ENCODE data around the gene RAD9A.
"Not testable (repeated sequence)": the region's sequence is repeated elsewhere in the genome, so short reads cannot be mapped to it uniquely, and the experiment has no call there.

The RAD9A gene

DNA sequence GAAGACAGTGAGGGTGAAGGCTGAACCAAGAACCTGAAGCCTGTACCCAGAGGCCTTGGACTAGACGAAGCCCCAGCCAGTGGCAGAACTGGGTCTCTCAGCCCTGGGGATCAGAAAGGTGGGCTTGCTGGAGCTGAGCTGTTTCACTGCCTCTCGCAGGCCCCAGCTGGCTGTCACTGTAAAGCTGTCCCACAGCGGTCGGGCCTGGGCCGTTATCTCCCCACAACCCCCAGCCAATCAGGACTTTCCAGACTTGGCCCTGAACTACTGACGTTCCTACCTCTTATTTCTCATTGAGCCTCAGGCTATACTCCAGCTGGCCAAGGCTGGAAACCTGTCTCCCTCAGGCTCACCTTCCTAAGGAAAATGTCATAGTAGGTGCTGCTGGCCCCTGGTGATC lies 5.8 kb downstream of the RAD9A start:
- no peak overlapping the region for H3K9ac ChIP-seq (ENCODE audit: low read depth in 1 of 2, low read length in 2 of 2)
- no peak overlapping the region for H3K27ac ChIP-seq (ENCODE audit: low read depth in 2 of 2, low read length in 2 of 2)
- H3K4me1 ChIP-seq (ENCODE audit: control insufficient read depth in 2 of 2, insufficient read depth in 2 of 2, low read length in 2 of 2): peaks cover 20 to 27% of the 10 kb centered on the region in 2 donors
- peaks cover 24 to 29% of the 10 kb centered on the region in 2 donors for H3K36me3 ChIP-seq (ENCODE audit: control insufficient read depth in 2 of 2, insufficient read depth in 2 of 2, low read length in 2 of 2)
- no peaks in the 10 kb centered on the region for H3K9me3 ChIP-seq (ENCODE audit: control insufficient read depth in 2 of 2, low read length in 2 of 2)
- H3K4me3 ChIP-seq (ENCODE audit: low read length in 2 of 2): no peak overlapping the region
- no peaks in the 10 kb centered on the region for H3K27me3 ChIP-seq (ENCODE audit: control insufficient read depth in 2 of 2, insufficient read depth in 2 of 2, low read length in 2 of 2)

DNA sequence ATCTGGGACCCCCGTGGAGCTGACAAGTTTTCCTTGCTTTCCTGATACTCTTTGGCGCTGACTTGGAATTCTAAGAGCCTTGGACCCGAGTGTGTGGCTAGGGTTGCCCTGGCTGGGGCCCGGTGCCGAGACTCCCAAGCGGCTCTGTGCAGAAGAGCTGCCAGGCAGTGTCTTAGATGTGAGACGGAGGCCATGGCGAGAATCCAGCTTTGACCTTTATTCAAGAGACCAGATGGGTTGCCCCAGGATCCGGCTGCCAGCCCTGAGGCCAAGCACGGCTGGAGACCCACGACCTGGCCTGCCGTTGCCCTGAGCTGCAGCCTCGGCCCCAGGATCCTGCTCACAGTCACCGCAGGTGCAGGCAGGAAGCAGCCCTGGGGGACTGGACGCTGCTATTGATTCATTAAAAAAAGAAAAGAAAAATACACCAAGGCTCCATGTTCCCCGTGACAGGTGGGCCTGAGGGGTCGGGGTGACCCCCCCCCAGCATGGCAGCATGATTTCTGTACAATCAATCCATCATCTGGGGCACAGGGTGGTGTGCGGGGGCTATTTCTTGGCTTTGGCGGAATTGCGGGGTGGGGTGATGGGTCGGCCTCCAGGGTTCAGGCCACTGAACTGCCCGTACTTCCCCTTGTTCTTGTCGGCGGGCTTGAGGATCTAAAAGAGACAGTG lies 6.3 kb downstream of the RAD9A start:
- Histone ChIP-seq H3K9ac (ENCODE audit: low read depth in 1 of 2, low read length in 2 of 2) (no peak overlapping the region), H3K4me1 (ENCODE audit: control insufficient read depth in 2 of 2, insufficient read depth in 2 of 2, low read length in 2 of 2) (peaks cover 18 to 24% of the 10 kb centered on the region in 2 donors), H3K9me3 (ENCODE audit: control insufficient read depth in 2 of 2, low read length in 2 of 2) (no peaks in the 10 kb centered on the region), H3K27ac (ENCODE audit: low read depth in 2 of 2, low read length in 2 of 2) (no peak overlapping the region), H3K36me3 (ENCODE audit: control insufficient read depth in 2 of 2, insufficient read depth in 2 of 2, low read length in 2 of 2) (peaks cover 24 to 29% of the 10 kb centered on the region in 2 donors), H3K27me3 (ENCODE audit: control insufficient read depth in 2 of 2, insufficient read depth in 2 of 2, low read length in 2 of 2) (no peaks in the 10 kb centered on the region), H3K4me3 (ENCODE audit: low read length in 2 of 2) (no peak overlapping the region)

DNA sequence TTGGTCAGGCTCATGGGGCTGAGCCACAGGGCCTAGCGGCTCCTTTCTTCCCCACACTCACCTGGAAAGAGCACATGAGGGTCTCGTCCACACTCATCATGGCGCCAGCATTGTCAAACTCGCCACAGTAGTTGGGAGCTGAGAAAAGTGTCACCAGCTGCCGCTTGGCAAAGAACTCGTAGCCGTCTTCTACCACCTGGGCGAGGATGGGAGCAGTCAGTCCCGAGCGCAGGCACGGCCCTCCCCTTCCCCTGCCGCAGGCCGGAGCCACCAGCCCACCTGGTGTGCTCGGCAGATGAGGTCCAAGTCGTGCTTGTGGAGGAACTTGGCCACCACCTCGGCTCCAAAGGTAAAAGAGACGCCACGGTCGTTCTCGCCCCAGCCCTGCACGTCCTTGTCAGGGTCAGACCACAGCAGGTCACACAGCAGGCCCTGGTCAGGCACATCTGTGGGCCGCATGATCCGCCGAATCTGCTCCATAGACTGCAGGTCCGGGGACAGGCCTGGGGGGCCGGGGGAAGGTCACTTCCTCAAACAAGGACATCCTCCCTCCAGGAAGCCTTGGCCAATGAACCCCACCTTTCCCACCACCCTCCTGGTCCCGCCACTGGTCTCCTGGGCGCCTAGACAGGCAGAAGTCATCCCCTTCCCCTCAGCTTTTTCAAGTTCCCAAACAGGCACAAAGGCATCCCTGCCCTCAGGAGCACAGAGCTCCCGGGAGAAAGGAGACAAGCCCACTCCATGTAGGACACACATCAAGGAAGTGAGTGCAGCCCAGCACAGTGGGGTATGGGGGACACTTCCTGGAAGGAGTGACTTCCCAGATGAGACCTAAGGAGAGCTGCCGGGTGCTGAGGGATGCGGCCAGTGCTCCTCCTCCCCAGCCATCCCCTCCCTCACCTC lies 7.1 kb downstream of the RAD9A start:
- H3K4me3 ChIP-seq (ENCODE audit: low read length in 2 of 2): no peak overlapping the region
- H3K4me1 ChIP-seq (ENCODE audit: control insufficient read depth in 2 of 2, insufficient read depth in 2 of 2, low read length in 2 of 2): peaks cover 18 to 24% of the 10 kb centered on the region in 2 donors
- peaks cover 24 to 27% of the 10 kb centered on the region in 2 donors for H3K36me3 ChIP-seq (ENCODE audit: control insufficient read depth in 2 of 2, insufficient read depth in 2 of 2, low read length in 2 of 2)
- H3K9ac ChIP-seq (ENCODE audit: low read depth in 1 of 2, low read length in 2 of 2): peak overlapping the region in 1 of 2 donors; percentile 24
- H3K27me3 ChIP-seq (ENCODE audit: control insufficient read depth in 2 of 2, insufficient read depth in 2 of 2, low read length in 2 of 2): no peaks in the 10 kb centered on the region
- H3K27ac ChIP-seq (ENCODE audit: low read depth in 2 of 2, low read length in 2 of 2): no peak overlapping the region
- H3K9me3 ChIP-seq (ENCODE audit: control insufficient read depth in 2 of 2, low read length in 2 of 2): no peaks in the 10 kb centered on the region

DNA sequence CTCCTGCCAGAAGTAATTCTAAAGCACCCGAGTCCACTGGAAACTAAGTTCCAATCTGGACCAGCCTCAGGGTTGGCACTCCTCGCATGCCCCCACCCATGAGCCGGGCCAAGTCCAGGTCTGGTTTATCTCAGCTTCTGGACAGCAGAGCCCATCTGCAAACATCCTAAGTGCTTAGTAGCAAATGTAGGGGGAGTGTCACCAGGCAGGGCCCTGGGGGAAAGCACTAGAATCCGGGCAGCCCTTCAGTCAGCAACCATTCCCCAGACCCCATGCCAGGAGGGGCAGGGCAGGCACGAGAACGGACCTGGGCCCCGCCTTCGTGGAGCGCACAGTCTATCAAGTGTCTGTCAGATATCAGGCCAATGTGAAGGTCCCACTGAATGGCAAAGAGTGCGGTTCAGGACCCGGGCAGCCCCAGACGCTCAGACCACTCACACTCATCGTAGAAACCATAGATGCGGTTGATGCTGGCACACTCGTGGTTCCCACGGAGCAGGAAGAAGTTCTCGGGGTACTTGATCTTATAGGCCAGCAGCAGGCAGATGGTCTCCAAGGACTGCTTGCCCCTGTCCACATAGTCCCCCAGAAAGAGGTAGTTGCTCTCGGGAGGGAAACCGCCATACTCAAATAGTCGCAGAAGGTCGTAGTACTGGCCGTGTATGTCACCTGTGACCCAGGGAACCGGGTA lies 8.6 kb downstream of the RAD9A start:
- H3K4me3 ChIP-seq (ENCODE audit: low read length in 2 of 2): peak overlapping the region; percentile 73 to 83
- H3K36me3 ChIP-seq (ENCODE audit: control insufficient read depth in 2 of 2, insufficient read depth in 2 of 2, low read length in 2 of 2): peaks cover 24 to 27% of the 10 kb centered on the region in 2 donors
- H3K27me3 ChIP-seq (ENCODE audit: control insufficient read depth in 2 of 2, insufficient read depth in 2 of 2, low read length in 2 of 2): no peaks in the 10 kb centered on the region
- peaks cover 18 to 24% of the 10 kb centered on the region in 2 donors for H3K4me1 ChIP-seq (ENCODE audit: control insufficient read depth in 2 of 2, insufficient read depth in 2 of 2, low read length in 2 of 2)
- peak overlapping the region; percentile 84 to 92 for H3K27ac ChIP-seq (ENCODE audit: low read depth in 2 of 2, low read length in 2 of 2)
- H3K9ac ChIP-seq (ENCODE audit: low read depth in 1 of 2, low read length in 2 of 2): peak overlapping the region; percentile 84 to 97
- H3K9me3 ChIP-seq (ENCODE audit: control insufficient read depth in 2 of 2, low read length in 2 of 2): no peaks in the 10 kb centered on the region

DNA sequence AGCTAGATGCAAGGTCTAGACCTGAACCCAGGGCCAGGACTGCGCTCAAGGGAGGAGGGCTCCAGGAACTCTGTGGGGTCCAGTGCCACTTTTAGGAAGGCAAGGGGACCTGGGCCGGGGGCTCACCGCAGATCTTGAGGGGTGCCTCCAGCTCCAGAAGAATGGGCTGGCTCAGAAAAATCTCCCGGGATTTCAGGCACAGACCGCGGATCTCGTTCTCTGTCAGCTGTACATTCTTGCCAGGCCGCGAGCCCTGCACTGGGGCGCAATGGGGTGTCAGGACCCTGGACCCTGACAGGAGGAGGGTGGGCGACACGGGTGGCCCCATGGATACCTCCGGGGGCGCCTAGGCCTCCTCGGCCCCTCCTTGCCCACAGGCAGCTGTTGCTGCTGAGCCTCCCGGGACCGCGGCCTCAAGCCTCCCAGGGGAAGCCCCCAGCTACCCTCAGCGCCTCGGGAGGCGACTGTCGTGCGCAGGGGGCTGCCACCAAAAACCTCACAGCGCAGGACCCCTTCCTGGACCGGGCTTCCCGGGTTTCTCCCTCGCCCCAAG lies 9.2 kb downstream of the RAD9A start:
- Histone ChIP-seq H3K9me3 (ENCODE audit: control insufficient read depth in 2 of 2, low read length in 2 of 2) (no peaks in the 10 kb centered on the region), H3K4me1 (ENCODE audit: control insufficient read depth in 2 of 2, insufficient read depth in 2 of 2, low read length in 2 of 2) (peaks cover 18 to 24% of the 10 kb centered on the region in 2 donors), H3K27me3 (ENCODE audit: control insufficient read depth in 2 of 2, insufficient read depth in 2 of 2, low read length in 2 of 2) (no peaks in the 10 kb centered on the region), H3K9ac (ENCODE audit: low read depth in 1 of 2, low read length in 2 of 2) (peak overlapping the region; percentile 84 to 97), H3K4me3 (ENCODE audit: low read length in 2 of 2) (peak overlapping the region; percentile 73 to 83), H3K27ac (ENCODE audit: low read depth in 2 of 2, low read length in 2 of 2) (peak overlapping the region; percentile 84 to 92), H3K36me3 (ENCODE audit: control insufficient read depth in 2 of 2, insufficient read depth in 2 of 2, low read length in 2 of 2) (peaks cover 24 to 27% of the 10 kb centered on the region in 2 donors)

DNA sequence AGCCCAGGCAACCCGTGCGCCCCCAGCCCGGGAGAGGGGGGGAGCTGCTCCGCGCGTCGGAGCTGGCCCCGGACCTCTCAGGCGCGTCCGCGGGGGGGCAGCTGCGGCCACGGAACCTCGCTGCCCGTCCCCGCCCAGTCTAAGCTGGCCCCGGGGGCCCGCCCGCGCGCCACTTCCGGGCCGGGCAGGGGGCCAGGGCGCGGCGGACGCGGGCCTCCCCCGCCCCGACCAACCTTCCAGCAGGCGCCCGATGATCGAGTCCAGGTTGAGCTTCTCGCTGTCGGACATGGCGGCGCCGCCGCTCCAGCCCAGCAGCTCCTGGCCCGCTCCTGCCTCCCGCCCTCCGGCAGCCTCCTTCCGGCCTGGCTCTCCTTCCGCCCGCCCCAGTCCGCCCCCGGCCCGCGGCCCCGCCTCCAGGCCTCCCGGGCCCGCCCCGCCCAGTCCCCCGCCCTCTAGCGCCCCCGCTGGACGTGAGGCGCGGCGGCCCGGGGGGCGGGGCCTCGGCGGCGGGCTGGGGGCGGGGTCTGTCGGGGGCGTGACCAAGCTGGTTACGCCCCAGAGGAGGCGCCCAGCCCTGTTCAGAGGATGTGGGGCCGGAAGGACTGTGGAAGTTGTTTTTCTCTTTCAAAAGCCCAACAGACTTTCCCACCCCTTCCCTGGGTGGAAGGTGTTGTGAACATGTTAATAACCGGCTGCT lies 9.9 kb downstream of the RAD9A start, which contains the start of gene PPP1CA:
TSS of gene PPP1CA (minus strand) at position 364 of the 697 bp plus-strand sequence. CDS start at position 288, 76 bp downstream.
- Histone ChIP-seq H3K9ac (ENCODE audit: low read depth in 1 of 2, low read length in 2 of 2) (peak within 1 kb of the TSS; percentile 84 to 97), H3K36me3 (ENCODE audit: control insufficient read depth in 2 of 2, insufficient read depth in 2 of 2, low read length in 2 of 2) (peaks cover 24 to 27% of the 10 kb centered on the region in 2 donors), H3K9me3 (ENCODE audit: control insufficient read depth in 2 of 2, low read length in 2 of 2) (no peaks in the 10 kb centered on the region), H3K27ac (ENCODE audit: low read depth in 2 of 2, low read length in 2 of 2) (peak within 1 kb of the TSS; percentile 88 to 97), H3K4me3 (ENCODE audit: low read length in 2 of 2) (peak within 1 kb of the TSS; percentile 73 to 83), H3K27me3 (ENCODE audit: control insufficient read depth in 2 of 2, insufficient read depth in 2 of 2, low read length in 2 of 2) (no peaks in the 10 kb centered on the region), H3K4me1 (ENCODE audit: control insufficient read depth in 2 of 2, insufficient read depth in 2 of 2, low read length in 2 of 2) (peaks cover 18 to 24% of the 10 kb centered on the region in 2 donors)

DNA sequence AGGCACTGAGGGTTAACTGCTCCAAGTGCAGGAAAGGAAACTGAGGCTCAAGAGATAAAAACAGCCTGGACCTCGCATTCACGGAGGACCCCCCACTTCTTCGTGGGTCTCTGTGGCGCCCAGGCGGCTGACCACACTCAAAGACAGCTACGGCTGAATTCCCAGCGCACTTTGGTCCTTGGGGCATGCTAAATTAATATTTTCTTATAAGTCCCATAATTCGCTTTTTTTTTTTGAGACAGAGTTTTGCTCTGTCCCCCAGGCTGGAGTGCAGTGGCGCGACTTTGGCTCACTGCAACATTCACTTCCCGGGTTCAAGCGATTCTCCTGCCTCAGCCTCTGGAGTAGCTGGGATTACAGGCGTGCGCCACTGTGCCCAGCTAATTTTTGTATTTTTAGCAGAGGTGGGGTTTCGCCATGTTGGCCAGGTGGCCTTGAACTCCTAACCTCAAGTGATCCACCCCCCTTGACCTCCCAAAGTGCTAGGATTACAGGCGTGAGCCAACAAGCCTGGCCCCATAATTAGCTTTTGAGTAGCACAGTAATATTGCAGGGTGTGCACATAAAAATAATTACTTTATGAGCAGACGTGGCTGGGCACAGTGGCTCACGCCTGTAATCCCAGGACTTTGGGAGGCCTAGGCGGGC lies 10.5 kb downstream of the RAD9A start:
- H3K9ac ChIP-seq (ENCODE audit: low read depth in 1 of 2, low read length in 2 of 2): peak overlapping the region; percentile 68 to 84
- peaks cover 23 to 26% of the 10 kb centered on the region in 2 donors for H3K36me3 ChIP-seq (ENCODE audit: control insufficient read depth in 2 of 2, insufficient read depth in 2 of 2, low read length in 2 of 2)
- peak overlapping the region; percentile 88 to 97 for H3K27ac ChIP-seq (ENCODE audit: low read depth in 2 of 2, low read length in 2 of 2)
- peak overlapping the region; percentile 64 to 79 for H3K4me3 ChIP-seq (ENCODE audit: low read length in 2 of 2)
- not testable (repeated sequence) for H3K9me3 ChIP-seq (ENCODE audit: control insufficient read depth in 2 of 2, low read length in 2 of 2); H3K27me3 ChIP-seq (ENCODE audit: control insufficient read depth in 2 of 2, insufficient read depth in 2 of 2, low read length in 2 of 2)
- H3K4me1 ChIP-seq (ENCODE audit: control insufficient read depth in 2 of 2, insufficient read depth in 2 of 2, low read length in 2 of 2): peaks cover 18 to 25% of the 10 kb centered on the region in 2 donors

DNA sequence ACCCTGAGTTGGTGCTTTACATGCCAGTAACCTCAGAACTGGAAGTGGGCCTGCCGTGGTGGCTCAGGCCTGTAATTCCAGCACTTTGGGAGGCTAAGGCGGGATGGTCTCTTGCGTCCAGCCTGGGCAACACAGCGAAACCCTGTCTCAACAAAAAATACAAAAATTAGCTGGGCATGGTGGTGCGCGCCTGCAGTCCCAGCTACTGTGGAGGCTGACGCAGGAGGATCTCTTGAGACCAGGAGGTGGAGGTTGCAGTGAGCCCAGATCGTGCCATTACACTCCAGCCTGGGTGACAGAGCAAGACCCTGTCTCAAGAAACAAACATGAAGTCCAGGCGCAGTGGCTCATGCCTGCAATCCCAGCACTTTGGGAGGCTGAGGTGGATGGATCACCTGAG lies 11.3 kb downstream of the RAD9A start:
- Histone ChIP-seq H3K4me1 (ENCODE audit: control insufficient read depth in 2 of 2, insufficient read depth in 2 of 2, low read length in 2 of 2) (peaks cover 21 to 26% of the 10 kb centered on the region in 2 donors), H3K27ac (ENCODE audit: low read depth in 2 of 2, low read length in 2 of 2) (peak overlapping the region; percentile 88 to 97), H3K36me3 (ENCODE audit: control insufficient read depth in 2 of 2, insufficient read depth in 2 of 2, low read length in 2 of 2) (peaks cover 15 to 18% of the 10 kb centered on the region in 2 donors)
- not testable (repeated sequence) for H3K4me3 ChIP-seq (ENCODE audit: low read length in 2 of 2); H3K27me3 ChIP-seq (ENCODE audit: control insufficient read depth in 2 of 2, insufficient read depth in 2 of 2, low read length in 2 of 2); H3K9me3 ChIP-seq (ENCODE audit: control insufficient read depth in 2 of 2, low read length in 2 of 2); H3K9ac ChIP-seq (ENCODE audit: low read depth in 1 of 2, low read length in 2 of 2)

All from mucosa of rectum (tissue), 2 donors.